ENCODE data around the gene FOXO6. TPM values are rescaled to one million over a fixed set of nuclear protein-coding genes. Genes with fewer than 3 reads are reported as not detected.
"Not testable (repeated sequence)": the region's sequence is repeated elsewhere in the genome, so short reads cannot be mapped to it uniquely, and the experiment has no call there.

Gene FOXO6
- total RNA-seq, 1 donor from 2014 or later = 9.9 TPM

DNA sequence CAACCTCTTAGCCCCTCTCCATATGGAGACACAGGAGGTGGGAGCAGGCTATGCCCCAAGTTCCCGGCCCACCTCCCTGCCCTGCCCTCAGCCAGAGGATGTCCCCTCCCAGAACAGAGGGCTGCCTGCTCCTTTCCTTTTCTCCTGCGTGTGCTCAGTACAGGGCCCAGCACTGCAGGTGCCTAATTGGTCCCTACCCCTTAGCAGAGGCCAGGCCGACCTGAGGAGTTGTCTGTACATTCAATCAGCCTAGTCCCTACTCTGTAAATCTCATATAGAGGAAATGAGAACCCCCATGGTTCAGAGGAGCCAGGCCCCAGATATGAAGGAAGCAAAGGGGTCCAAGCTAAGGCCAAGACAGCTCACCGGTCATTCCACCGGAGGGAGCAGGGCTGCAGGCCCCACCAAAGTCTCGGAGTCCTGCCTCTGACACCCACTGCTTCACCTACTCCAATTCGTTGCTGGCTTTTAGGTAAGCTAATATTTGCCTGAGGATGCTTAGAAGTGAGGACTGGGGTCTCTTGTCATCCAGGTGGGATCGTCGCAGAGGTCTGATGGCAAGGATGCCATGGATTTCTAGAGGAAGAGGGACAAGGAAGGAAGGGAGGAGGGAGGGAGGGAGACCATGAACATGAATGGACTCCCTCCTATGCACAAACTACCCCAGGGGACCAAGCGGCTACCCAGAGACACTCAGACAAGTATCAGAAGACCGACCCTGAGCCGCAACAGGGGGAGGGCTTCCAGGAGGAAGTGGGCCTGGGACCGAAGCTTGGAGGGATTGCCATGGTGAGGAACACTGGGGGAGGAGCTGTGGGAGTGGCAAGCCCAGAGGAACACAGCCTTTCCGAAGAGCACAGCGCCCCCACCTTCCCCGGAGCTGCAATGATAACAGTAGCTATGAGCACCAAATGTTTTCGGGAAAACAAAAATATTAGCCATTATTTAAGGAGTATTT, 30.4 kb upstream of the FOXO6 start:
- Mint-ChIP-seq H3K27ac (no peak overlapping the region), H3K27me3 (no peaks in the 10 kb centered on the region), H3K4me1 (ENCODE audit: unreplicated experiment) (peaks cover 14% of the 10 kb centered on the region), H3K36me3 (no peaks in the 10 kb centered on the region), H3K4me3 (no peak overlapping the region), H3K9me3 (no peaks in the 10 kb centered on the region)
- TF ChIP-seq, protein P1, sequence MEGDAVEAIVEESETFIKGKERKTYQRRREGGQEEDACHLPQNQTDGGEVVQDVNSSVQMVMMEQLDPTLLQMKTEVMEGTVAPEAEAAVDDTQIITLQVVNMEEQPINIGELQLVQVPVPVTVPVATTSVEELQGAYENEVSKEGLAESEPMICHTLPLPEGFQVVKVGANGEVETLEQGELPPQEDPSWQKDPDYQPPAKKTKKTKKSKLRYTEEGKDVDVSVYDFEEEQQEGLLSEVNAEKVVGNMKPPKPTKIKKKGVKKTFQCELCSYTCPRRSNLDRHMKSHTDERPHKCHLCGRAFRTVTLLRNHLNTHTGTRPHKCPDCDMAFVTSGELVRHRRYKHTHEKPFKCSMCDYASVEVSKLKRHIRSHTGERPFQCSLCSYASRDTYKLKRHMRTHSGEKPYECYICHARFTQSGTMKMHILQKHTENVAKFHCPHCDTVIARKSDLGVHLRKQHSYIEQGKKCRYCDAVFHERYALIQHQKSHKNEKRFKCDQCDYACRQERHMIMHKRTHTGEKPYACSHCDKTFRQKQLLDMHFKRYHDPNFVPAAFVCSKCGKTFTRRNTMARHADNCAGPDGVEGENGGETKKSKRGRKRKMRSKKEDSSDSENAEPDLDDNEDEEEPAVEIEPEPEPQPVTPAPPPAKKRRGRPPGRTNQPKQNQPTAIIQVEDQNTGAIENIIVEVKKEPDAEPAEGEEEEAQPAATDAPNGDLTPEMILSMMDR (conservative IDR thresholded peaks at IDR 0.05) = peak; percentile 29
- peak; percentile 49 for DNase-seq (ENCODE audit: extremely low spot score, unreplicated experiment)

DNA sequence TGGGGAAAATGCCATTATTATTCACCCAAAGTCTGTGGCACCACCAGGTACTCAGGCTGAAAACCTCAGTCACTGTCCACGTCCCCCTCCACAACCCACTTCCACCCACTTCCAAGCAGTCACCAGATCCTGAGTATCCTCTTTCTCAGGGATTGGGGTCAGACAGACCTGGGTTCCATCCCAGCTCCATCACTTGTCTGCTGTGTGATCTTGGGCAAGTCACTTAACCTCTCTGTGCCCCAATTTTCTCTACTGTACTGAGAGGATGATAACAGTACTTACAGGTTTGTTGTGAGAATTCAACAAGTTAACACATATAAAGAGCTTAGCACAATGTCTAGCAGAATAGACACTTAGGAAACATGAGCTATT, 29.7 kb upstream of the FOXO6 start:
- peaks cover 14% of the 10 kb centered on the region for H3K4me1 Mint-ChIP-seq (ENCODE audit: unreplicated experiment)
- TF ChIP-seq, protein P1 (conservative IDR thresholded peaks at IDR 0.05) = no peak
- no peaks in the 10 kb centered on the region for H3K9me3 Mint-ChIP-seq
- DNase-seq (ENCODE audit: extremely low spot score, unreplicated experiment) = no peak
- no peaks in the 10 kb centered on the region for H3K36me3 Mint-ChIP-seq
- H3K4me3 Mint-ChIP-seq = no peak overlapping the region
- peaks cover 4% of the 10 kb centered on the region for H3K27me3 Mint-ChIP-seq
- H3K27ac Mint-ChIP-seq = no peak overlapping the region

DNA sequence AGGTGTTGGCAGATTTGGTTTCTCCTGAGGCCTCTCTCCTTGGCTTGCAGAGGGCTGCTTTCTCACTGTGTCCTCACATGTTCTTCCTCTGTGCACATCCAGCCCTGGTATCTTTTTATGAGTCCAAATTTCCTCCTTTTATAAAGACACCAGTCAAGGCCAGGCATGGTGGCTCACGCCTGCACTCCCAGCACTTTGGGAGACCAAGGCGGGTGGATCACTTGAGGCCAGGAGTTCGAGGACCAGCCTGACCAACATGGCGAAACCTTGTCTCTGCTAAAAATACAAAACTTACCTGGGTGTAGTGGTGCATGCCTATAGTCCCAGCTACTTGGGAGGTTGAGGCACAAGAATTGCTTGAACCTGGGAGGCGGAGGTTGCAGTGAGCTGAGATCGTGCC, 29.1 kb upstream of the FOXO6 start:
- H3K4me3 Mint-ChIP-seq, H3K27ac Mint-ChIP-seq: not testable (repeated sequence)

DNA sequence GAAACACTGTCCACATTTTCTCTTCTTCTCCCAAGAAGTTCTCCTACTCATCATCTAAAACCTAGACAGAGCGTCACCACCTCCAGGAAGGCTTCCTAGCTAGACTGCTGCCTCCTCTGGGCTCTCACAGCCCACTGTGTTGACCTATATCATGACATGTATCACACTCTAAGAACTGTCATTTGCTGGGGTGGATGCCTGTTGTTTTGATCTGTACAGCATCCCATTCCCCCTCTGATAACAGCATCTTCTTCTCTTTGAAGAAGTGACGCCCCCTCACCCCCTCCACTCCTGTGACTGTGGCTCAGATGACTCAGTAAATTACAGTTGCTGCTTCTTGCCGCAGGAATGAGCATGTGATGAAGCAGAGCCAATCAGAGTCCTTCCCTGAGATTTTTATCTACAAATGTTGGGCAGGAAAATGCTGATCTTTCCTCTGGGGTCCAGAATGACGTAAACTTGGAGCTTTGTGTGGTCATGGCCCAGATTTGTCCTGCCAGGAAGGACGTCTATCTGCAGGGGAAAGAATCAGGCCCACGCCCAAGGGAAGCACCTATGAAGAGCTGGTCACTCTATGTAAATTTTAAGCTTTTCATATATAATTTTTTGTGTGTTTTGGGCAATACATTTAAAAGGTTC, 28.0 kb upstream of the FOXO6 start:
- Mint-ChIP-seq H3K36me3 (no peaks in the 10 kb centered on the region), H3K27ac (no peak overlapping the region), H3K9me3 (no peaks in the 10 kb centered on the region), H3K4me3 (no peak overlapping the region), H3K4me1 (ENCODE audit: unreplicated experiment) (peaks cover 14% of the 10 kb centered on the region), H3K27me3 (peaks cover 4% of the 10 kb centered on the region)
- DNase-seq (ENCODE audit: extremely low spot score, unreplicated experiment) = peak; percentile 22
- TF ChIP-seq, protein P1 (conservative IDR thresholded peaks at IDR 0.05) = no peak

More for the DNA sequence above, 29.1 kb upstream of the FOXO6 start:
- H3K36me3 Mint-ChIP-seq; DNase-seq (ENCODE audit: extremely low spot score, unreplicated experiment); H3K9me3 Mint-ChIP-seq; H3K27me3 Mint-ChIP-seq: not testable (repeated sequence)
- H3K4me1 Mint-ChIP-seq (ENCODE audit: unreplicated experiment) = peaks cover 14% of the 10 kb centered on the region

DNA sequence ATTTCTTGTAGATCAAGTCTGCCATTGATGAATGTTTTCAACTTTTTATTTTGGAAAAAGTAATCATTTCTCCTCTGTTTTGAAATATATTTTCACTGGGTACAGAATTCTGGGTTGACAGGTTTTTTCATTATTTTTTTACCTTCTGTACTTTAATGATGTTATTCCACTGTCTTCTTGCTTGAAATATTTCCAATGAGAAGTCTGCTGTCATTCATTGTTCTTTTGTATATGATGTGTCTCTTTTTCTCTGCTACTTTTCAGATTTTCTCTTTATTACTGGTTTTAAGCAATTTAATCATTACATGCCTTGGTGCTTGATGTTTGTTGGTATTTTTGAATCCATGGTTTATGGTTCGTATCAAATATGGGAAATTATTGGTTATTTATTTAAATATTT, 22.4 kb upstream of the FOXO6 start:
- Mint-ChIP-seq H3K27ac (no peak overlapping the region), H3K27me3 (peaks cover 4% of the 10 kb centered on the region), H3K4me3 (no peak overlapping the region), H3K36me3 (no peaks in the 10 kb centered on the region), H3K4me1 (ENCODE audit: unreplicated experiment) (peaks cover 11% of the 10 kb centered on the region), H3K9me3 (peaks cover 4% of the 10 kb centered on the region)
- DNase-seq (ENCODE audit: extremely low spot score, unreplicated experiment) = no peak
- TF ChIP-seq, protein P1 (conservative IDR thresholded peaks at IDR 0.05) = no peak
